GM18868 (cell line): ENCODE measurements around the gene CRAMP1.

ENCODE experiments used
- ATAC-seq: cut with Tn5 transposase; IDR thresholded peaks from one replicate; pipeline ENCODE4 v1.9.1; 2021; ENCODE audit warnings: mild to moderate bottlenecking, moderate library complexity; ENCODE audit not compliant: unreplicated experiment

CRAMP1 gene, protein sequence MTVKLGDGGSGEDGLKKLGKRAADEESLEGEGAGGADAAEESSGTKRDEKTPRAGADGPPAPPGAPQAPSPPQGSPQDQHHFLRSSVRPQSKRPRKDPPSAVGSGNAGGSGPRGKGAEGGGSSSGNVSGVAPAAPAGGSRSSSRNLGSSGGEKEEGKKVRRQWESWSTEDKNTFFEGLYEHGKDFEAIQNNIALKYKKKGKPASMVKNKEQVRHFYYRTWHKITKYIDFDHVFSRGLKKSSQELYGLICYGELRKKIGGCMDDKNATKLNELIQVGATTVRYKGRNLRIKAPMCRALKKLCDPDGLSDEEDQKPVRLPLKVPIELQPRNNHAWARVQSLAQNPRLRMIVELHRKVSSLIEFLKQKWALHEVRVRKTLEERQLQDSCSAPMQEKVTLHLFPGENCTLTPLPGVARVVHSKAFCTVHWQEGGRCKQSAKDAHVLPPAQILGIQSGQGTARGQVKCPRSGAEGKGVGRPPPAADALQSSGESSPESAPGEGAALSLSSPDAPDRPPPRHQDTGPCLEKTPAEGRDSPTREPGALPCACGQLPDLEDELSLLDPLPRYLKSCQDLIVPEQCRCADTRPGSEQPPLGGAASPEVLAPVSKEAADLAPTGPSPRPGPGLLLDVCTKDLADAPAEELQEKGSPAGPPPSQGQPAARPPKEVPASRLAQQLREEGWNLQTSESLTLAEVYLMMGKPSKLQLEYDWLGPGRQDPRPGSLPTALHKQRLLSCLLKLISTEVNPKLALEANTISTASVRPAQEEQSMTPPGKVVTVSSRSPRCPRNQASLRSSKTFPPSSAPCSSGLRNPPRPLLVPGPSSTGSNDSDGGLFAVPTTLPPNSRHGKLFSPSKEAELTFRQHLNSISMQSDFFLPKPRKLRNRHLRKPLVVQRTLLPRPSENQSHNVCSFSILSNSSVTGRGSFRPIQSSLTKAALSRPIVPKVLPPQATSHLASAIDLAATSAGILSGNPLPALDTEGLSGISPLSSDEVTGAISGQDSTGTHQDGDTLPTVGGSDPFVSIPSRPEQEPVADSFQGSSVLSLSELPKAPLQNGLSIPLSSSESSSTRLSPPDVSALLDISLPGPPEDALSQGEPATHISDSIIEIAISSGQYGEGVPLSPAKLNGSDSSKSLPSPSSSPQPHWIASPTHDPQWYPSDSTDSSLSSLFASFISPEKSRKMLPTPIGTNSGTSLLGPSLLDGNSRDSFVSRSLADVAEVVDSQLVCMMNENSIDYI (N-terminal part only)

GRCh38 chr16:1612320-1613111 is at the start of gene CRAMP1:
Gene CRAMP1 (plus strand): TSS chr16:1612360. CDS start chr16:1614640, 2,280 bp downstream.
- no peak for ATAC-seq

DNA sequence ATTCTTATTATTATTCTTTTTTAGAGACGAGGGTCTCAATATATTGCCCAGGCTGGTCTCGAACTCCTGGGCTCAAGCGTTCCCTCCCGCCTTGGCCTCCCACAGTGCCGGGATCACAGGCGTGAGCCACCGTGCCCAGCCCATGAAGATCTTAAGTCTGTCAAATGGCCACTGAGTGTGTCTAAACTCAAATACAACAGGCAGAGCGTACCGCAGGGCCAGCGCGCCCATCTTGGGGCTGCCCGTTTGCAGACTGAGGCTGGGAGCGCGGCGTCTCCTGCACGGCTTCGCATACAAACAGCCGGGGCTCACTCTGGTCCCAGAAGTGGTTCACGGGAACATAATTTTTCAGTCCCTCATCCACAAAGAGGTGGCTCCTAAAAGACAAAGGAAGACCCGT is 48.4 kb upstream of the CRAMP1 start:
- no peak for ATAC-seq

GRCh38 chr16:1564325-1564724 is 47.8 kb upstream of the CRAMP1 start:
- ATAC-seq, result no peak

- ATAC-seq, result no peak
Measured at GRCh38 chr16:1565083-1565805, 46.9 kb upstream of the CRAMP1 start.

GRCh38 chr16:1567988-1568387 is 44.2 kb upstream of the CRAMP1 start:
- no peak for ATAC-seq

DNA sequence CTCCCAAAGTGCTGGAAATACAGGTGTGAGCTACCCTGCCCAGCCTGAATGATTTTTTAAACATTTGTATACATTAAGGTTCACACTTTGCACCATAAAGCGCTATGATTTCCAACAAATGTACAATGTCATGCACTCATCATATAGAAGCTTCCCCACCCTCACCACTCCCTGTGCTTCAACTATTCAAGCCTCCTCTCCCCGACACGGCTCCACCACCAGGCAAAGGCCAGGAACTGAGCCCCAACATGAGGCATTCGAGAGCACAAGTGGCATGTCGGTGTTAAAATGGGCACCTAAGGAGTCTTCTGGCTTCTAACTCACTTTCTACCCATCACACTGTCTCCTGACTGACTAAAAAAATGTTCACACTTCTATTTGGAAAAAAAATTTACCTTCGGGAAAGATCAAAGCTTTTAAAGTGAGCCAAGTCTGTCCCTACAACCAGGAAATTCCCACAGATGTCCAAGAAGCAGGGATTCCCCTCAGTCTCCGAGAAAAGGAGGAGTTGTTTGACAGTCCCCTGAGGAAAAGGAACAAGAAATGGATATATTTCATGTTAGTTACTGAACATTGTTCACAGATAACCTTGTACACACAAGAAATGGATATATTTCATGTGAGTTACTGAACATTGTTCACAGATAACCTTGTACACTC is 41.0 kb upstream of the CRAMP1 start:
- ATAC-seq, result no peak

DNA sequence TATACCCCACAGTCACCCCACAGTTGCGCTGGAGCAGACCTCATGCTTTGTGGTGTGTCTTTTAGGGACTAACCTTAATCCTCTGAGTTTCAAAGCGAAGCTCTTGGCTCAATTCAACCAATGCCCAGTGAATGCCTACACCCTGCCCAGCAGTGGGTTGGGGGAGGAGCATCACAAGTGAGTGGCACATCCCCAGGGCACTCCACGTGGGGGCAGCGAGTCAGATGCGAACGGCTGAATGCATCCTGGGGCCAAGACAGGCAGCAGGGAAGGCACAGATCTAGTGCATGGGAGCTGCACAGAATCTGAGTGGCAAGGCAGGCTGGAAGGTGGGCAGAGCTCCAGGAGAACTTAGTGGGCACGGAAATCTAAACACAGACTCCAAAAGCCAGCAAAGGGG is 39.5 kb upstream of the CRAMP1 start:
- no peak for ATAC-seq

- ATAC-seq, result no peak
Measured at GRCh38 chr16:1573301-1573700, 38.9 kb upstream of the CRAMP1 start.

DNA sequence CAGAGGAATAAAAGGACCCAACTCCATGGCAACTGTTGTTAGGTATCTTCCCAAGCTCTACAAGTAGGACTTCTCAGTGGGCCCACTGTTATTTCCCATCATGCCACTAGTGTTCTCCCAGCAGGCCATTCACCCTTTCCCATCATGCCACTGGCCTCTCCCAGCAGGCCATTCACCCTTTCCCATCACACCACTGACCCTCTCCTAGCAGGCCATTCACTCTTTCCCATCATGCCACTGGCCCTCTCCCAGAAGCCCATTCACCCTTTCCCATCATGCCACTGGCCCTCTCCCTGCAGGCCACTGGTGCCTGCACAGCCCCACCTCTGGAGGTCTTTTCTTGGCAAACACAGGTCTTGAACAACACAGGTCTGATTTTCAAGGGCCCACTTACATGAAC is 36.6 kb upstream of the CRAMP1 start:
- no peak for ATAC-seq

- ATAC-seq, result no peak
Measured at GRCh38 chr16:1579214-1579613, 32.9 kb upstream of the CRAMP1 start.

DNA sequence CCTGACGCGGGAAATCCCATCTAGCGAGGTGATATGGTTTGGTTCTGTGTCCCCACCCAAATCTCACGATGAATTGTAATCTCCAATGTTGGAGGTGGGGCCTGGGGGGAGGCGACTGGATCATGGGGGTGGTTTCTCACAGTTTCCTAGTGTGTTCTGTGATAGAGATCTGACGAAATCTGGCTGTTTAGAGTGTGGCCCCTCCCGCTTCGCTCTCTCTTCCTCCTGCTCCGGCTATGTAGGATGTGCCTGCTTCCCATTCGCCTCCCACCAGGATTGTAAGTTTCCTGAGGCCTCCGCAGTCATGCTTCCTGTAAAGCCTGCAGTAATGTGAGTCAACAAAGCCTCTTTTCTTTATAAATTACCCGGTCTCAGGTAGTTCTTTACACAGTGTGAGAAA is 31.9 kb upstream of the CRAMP1 start:
- ATAC-seq, result no peak

GRCh38 chr16:1580956-1581355 is 31.2 kb upstream of the CRAMP1 start:
- ATAC-seq, result no peak

DNA sequence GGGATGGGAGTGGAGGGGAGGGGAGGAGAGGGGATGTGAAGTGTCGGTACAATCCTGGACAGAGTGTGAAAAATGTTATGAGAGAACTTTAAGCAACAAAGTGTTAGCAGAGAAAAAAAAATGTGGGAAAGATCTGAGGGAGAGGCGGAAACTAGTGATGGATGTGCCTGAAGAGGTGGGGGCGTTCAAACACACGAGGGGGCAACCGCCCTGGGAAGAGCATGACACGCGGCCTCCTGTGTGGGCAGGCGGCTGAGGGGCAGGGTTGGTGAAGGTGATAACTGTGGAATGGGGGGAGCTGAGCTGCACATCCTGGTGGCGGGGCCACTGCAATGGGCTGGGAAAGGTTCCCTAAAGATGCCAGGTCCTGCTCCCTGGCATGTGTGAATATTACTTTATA is 30.4 kb upstream of the CRAMP1 start:
- ATAC-seq, result no peak

DNA sequence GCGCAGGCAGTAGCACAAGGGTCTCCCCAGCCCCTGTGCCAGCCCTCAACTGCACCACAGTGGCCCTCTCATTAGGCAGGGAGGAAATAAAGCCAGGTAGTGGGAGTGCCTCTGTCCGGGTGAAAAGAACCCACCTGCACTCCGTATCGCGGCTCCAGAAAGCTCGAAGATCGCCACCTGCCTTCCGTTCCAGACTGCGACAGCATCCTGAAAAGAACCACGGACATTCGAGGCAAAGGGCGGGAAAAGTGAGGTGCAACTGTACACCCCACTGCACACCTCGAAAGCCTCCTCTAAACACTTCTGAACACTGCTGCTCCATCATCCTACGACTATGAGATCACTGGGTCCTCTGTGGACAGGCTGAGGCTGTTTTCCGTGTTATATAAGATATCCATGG is 29.0 kb upstream of the CRAMP1 start:
- no peak for ATAC-seq

DNA sequence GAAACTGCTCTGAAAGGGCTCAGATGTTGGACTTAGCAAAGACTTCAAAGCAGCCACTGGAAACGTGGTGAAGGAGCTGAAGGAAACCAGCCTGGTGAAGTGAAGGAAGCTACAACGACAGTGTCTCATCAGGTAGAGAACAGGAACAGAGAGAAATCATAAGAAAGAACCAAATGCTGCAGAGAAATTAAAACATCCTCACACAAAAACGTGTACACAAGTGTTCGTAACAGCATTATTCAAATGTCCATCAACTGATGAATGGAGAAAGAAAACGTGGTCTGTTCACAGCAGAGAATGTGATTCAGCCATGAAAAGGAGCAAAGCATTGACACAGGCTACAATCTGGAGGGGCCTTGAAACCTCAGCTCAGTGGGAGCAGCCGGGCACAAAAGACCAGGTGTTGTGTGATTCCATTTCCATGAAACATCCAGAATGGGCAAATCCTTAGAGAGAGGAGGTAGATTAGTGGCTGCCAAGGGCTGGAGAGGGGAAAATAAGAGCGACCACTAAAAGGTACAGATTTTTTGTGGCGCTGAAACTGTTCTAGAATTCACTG is 27.2 kb upstream of the CRAMP1 start:
- ATAC-seq, result no peak

DNA sequence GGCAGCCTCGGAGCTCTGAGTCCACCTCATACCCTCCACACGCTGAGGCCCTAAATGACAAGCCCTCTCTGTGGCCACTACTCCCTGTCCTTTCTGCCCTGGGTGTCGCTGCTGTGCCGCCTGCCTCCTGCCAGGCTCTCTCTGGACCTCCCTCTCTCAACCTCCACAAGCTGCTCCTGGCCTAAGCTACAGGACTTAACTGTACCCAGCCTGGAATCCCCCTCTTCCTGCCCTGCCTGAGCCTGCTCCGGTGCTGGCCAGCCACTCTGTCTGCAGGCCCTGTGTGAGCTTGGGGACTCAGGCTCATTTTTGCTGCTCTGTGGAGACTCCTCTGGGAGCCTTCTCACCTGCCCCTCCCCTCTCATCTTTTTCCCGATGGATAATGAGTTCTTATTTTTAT is 21.8 kb upstream of the CRAMP1 start:
- ATAC-seq, result no peak

GRCh38 chr16:1590930-1591705 is 21.0 kb upstream of the CRAMP1 start:
- no peak for ATAC-seq

GRCh38 chr16:1592446-1592845 is 19.7 kb upstream of the CRAMP1 start:
- no peak for ATAC-seq
